ENCODE measurements around the gene RNF44.

The RNF44 gene

GRCh38 chr5:176534640-176535039 is 2.6 kb downstream of the RNF44 start:
- DNase-seq: peak; percentile 39

GRCh38 chr5:176533894-176534611 is 3.1 kb downstream of the RNF44 start:
- peak; percentile 81 for DNase-seq

GRCh38 chr5:176533390-176533789 is 3.8 kb downstream of the RNF44 start:
- DNase-seq: no peak

- no peak for DNase-seq
These were observed 4.4 kb downstream of the RNF44 start for GRCh38 chr5:176532795-176533194.

GRCh38 chr5:176531902-176532493 is 5.2 kb downstream of the RNF44 start:
- no peak for DNase-seq

- DNase-seq: peak; percentile 44
These were observed 6.0 kb downstream of the RNF44 start for GRCh38 chr5:176530983-176531901.

- DNase-seq: no peak
These were observed 6.7 kb downstream of the RNF44 start for GRCh38 chr5:176530393-176530982.

- DNase-seq: peak; percentile 74
These were observed 7.5 kb downstream of the RNF44 start for GRCh38 chr5:176529741-176530141.

- DNase-seq: no peak
These were observed 8.0 kb downstream of the RNF44 start for GRCh38 chr5:176529116-176529740.

GRCh38 chr5:176528761-176529115 is 8.5 kb downstream of the RNF44 start:
- no peak for DNase-seq

- no peak for DNase-seq
These were observed 8.9 kb downstream of the RNF44 start for GRCh38 chr5:176528301-176528700.

GRCh38 chr5:176527246-176528222 is 9.7 kb downstream of the RNF44 start:
- no peak for DNase-seq

GRCh38 chr5:176526462-176526861 is 10.7 kb downstream of the RNF44 start:
- no peak for DNase-seq

GRCh38 chr5:176525677-176526076 is 11.5 kb downstream of the RNF44 start:
- DNase-seq: no peak

- no peak for DNase-seq
These were observed 12.2 kb downstream of the RNF44 start for GRCh38 chr5:176524987-176525386.

GRCh38 chr5:176524138-176524537 is 13.1 kb downstream of the RNF44 start:
- DNase-seq: no peak

GRCh38 chr5:176521699-176522263 is 15.4 kb downstream of the RNF44 start:
- DNase-seq: no peak

- no peak for DNase-seq
These were observed 15.9 kb downstream of the RNF44 start for GRCh38 chr5:176521286-176521685.

GRCh38 chr5:176519810-176520720 is 17.1 kb downstream of the RNF44 start:
- no peak for DNase-seq

GRCh38 chr5:176517053-176517661 is 20.0 kb downstream of the RNF44 start:
- DNase-seq: no peak

Data from activated CD4-positive, alpha-beta T cell treated with anti-CD3 and anti-CD28 coated beads, Interleukin-10, Interleukin-2, amounts not matched to agents 100 ng/mL and 50 ng/mL, durations not matched to agents 16 hours and 8 hours (primary cell).